COLO829 (cell line): Measurements from ENCODE around the gene KAZN.
"Not testable (repeated sequence)": the region's sequence is repeated elsewhere in the genome, so short reads cannot be mapped to it uniquely, and the experiment has no call there.

Source experiments
- DNase-seq: peaks from one replicate; pipeline ENCODE4 v3.0.0; 2012; ENCODE audit warnings: low spot score

KAZN gene

GRCh38 chr1:14598498-14599182 is at the start of gene KAZN:
TSS of gene KAZN (plus strand) at chr1:14598685.
- no peak for DNase-seq

DNA sequence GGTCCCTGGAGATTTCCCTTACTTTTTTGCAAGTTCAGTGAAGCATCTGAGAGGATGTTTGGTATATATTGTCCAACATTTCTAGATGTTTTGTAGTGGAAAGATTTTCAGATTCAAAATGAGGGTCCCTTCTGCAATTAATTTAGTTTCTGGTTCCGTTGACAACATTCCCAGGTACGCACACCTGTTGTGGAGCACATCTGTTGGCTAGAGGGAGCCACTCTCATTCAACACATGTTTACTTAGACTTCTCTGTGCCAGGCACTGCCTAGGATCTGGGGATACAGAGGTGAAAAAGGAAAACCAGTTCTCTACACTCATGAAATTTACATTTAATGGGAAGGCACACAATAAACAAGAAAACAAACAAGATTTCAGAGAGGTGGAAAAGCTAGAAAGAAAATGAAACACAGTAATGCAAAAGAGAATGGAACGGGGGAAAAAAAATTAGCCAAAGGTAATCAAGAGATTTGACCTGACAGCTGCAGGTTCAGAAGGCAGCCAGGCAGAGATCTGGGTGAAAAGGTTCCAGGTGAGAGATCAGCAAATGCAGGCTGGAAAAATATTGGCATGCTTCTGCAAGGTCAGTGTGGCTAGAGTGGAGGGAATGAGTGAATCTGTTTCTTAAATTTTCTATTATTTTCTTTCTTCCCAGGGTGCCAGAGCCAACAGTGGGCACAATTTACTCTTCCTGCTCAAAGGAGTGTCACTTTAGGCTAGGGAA is 48.4 kb upstream of the KAZN start:
- no peak for DNase-seq

GRCh38 chr1:14551386-14551785 is 47.1 kb upstream of the KAZN start:
- DNase-seq, result no peak

GRCh38 chr1:14552246-14552965 is 46.1 kb upstream of the KAZN start:
- no peak for DNase-seq

DNA sequence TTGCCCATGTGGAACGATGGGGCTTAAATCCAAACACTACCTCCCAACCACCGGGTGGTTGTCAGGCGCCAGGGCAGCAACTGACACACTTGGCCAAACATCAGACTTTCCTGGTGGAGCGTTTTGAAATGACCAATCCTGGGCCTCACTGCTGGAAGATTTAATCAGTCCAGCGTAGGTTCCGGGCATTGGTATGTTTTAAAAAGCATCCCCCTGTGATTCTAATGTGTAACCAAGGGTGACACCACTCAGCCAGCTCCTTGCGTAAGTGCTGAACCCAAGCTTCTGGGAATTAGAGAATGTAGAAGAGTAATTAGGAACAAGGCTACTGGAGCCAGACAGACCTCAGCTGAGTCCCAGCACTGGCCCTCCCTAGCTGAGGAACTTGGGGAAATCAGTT is 44.8 kb upstream of the KAZN start:
- no peak for DNase-seq

DNA sequence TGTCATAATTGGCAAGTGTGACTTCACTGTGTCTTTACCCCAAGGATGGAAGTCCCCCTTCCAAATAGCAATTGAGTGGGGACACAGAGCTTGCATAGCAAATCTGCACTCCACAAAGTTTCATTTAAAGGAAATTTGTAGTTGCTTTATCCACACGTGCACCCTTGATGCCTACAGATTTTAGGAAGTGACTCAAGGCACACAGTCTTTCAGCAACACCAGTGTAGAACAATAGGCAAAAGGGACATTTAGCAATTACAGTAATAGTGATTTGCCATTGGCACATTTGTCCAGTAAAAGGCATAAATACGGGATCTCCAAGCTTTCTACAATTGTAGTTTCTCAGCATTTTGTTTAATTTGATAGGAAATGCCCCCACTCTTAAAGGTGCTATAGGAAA is 43.4 kb upstream of the KAZN start:
- no peak for DNase-seq

DNA sequence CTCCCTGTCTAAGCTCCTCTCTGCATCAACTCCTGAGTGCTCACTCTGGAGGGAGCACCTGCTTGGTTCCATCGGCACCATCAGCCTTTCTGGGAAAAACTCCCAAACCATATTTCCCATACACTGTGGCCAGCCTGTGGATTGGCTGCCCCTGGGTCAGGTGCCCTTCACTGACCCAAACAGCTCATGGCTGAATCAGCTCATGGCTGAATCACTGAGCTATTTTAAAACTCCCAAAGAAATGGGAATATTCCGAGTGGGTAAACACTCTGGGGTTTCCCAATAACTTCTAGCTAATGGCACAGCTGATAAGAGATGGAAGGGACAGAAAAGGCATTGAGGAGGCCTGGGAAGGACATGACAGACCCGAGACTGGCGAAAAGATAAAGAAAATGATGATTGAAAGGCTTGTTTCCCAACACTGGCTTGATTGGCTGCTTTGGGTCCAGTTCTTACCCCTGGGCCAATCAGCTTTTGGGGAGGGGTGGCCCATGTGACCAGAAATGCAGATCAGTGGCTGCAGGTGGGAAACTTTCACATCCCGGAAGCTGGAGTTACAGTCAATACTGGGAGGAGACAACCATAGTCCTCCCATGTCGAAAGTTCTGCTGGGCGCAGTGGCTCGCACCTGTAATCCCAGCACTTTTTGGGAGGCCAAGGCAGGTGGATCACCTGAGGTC is 37.3 kb upstream of the KAZN start:
- DNase-seq, result no peak

- no peak for DNase-seq
These were observed 33.4 kb upstream of the KAZN start for GRCh38 chr1:14565090-14565489.

DNA sequence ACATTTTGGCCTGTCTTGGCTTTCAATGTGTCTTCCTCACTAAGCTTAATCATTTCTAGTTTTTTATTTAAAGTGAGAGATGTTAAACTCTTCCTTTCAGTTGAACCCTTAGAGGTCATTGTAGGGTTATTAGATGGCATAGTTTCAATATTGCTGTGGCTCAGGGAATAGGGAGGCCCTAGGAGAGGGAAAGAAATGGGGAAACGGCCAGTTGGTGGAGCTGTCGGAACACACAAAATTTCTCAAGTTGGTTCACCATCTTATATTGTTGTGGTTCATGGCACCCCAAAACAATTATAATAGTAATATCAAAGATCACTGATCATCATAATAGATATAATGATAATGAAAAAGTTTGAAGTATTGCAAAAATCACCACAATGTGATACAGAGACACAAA is 31.4 kb upstream of the KAZN start:
- no peak for DNase-seq

GRCh38 chr1:14567903-14568302 is 30.6 kb upstream of the KAZN start:
- DNase-seq, result no peak

- DNase-seq, result no peak
These were observed 29.6 kb upstream of the KAZN start for GRCh38 chr1:14568716-14569355.

DNA sequence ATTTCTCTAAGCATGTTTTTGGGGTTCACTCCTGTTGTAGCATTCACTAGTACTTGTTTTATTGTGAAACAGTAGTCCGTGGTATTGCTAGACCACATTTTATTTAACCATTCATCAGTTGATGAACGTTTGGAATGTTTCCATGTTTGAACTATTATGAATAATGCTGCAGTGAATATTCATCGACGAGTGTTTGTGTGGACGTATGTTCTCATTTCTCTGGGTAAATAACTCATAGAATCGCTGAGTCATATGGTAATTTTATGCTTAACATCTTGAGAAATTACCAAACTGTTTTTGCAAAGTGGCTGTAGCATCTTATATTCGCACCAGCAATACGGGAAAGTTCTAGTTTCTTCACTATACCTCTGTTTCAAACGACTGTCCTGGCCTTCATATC is 28.0 kb upstream of the KAZN start:
- no peak for DNase-seq

GRCh38 chr1:14571810-14572767 is 26.4 kb upstream of the KAZN start:
- DNase-seq, result no peak

DNA sequence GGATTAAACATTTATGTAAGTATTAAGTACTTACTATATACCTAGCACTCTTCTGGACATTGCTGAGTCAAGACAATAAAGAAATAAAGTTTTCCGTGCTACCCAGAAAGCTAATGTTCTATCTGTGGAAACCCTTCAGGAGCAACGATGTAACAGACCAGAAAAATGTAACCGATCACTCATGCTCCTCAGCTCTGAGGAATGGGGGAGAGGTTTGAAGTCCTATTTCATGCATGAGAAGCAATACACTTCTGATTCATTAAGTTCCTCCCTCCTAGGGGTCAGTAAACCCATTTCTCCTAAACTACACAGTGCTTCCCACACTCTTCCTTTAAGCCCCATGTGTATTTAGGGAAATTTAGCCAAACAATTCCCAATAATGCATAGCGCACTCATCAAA is 25.6 kb upstream of the KAZN start:
- no peak for DNase-seq

DNA sequence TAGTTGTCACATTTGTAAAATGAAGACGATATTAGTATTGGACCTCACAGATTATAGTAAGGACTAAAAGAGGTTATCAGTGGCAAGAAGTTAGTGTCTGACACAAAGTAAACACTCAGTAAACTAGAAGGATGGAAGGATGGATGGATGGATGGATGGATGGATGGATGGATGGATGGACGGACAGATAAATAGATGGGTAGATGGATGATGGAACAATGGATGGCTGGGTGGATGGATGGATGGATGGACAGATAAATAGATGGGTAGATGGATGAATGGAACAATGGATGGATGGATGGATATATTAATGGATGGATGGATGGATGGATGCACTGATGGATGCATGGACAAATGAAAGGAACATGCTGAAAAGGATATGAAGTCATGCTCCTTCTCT is 22.3 kb upstream of the KAZN start:
- no peak for DNase-seq

- DNase-seq, result no peak
These were observed 21.2 kb upstream of the KAZN start for GRCh38 chr1:14577261-14577660.

- no peak for DNase-seq
These were observed 20.3 kb upstream of the KAZN start for GRCh38 chr1:14578156-14578555.

DNA sequence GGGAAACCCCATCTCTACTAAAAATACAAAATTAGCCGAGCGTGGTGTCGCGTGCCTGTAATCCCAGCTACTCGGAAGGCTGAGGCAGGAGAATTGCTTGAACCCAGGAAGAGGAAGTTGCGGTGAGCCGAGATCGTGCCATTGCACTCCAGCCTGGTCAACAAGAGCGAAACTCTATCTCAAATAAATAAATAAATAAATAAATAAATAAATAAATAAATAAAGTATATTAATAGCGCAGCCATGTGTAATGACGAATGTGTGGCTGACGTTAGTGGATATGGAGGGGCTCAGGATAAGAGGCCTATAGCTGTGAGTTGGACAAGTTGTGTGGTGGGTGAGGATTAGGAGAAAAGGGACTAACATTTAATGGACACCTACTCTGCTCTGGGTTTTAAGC is 18.2 kb upstream of the KAZN start:
- DNase-seq, result not testable (repeated sequence)

GRCh38 chr1:14580986-14581385 is 17.5 kb upstream of the KAZN start:
- DNase-seq, result no peak

GRCh38 chr1:14583788-14584187 is 14.7 kb upstream of the KAZN start:
- DNase-seq, result no peak

DNA sequence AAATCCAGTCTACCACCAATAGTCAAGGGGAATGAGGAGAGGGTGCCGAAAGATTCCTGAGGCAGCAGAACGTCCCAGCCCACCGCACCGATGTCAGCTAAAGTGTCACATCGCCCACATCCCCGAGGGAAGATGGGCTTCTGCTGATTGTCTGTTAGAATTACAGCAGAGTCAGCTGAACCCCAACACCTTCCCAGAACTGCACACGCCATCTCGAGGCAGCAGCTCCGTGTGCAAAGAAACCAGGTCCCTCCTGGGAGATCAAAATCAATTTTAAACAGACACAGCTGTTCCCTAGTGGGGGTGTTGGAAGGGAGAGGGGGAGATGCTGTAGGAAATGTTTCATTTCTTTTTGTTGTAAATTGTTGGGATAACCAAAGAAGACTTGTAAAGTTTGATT is 12.8 kb upstream of the KAZN start:
- no peak for DNase-seq
